GM12892 (cell line): ENCODE data around the gene CAPN12.

Experiments
- POLR2AphosphoS5 ChIP-seq: IDR thresholded peaks from 2 replicates; pipeline ENCODE4 v1.6.1; 2011; ENCODE audit warnings: low read depth, low read length, control low read depth
- TAF1 ChIP-seq: IDR thresholded peaks from 2 replicates; pipeline ENCODE4 v1.6.1; 2011; ENCODE audit warnings: low read depth, mild to moderate bottlenecking, control low read depth, low read length, borderline replicate concordance

GRCh38 chr19:38786572-38787265 is 42.4 kb upstream of the CAPN12 start:
- no peak for TF ChIP-seq TAF1
- no peak for TF ChIP-seq POLR2AphosphoS5
